ENCODE measurements around the gene TMPRSS4. TPM values are rescaled to one million over a fixed set of nuclear protein-coding genes. Genes with fewer than 3 reads are reported as not detected.

Gene TMPRSS4
- total and polyA plus RNA-seq, 4 donors = 0.08 to 0.33 (median 0.24) TPM; not detected in 1

DNA sequence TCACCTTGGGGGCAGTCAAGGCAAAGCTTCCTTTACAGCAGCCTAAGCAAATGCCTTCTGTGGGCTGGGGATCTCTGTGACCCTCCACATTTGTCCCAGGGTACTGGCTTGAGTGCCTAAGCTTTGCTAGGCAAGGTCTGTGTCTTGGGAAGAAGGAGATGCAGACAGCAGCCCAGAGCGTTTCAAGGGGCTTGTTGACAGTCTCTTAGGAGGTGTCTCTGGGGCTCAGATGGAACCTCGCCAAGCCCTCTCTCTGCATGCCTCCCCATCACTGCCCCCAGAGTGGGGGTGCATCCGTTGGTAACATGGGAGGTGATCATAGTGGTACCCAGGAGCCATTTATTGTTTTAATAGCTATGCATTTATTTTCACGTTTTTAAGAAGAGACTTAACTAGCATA lies 29.1 kb upstream of the TMPRSS4 start:
- TF ChIP-seq, protein P1, sequence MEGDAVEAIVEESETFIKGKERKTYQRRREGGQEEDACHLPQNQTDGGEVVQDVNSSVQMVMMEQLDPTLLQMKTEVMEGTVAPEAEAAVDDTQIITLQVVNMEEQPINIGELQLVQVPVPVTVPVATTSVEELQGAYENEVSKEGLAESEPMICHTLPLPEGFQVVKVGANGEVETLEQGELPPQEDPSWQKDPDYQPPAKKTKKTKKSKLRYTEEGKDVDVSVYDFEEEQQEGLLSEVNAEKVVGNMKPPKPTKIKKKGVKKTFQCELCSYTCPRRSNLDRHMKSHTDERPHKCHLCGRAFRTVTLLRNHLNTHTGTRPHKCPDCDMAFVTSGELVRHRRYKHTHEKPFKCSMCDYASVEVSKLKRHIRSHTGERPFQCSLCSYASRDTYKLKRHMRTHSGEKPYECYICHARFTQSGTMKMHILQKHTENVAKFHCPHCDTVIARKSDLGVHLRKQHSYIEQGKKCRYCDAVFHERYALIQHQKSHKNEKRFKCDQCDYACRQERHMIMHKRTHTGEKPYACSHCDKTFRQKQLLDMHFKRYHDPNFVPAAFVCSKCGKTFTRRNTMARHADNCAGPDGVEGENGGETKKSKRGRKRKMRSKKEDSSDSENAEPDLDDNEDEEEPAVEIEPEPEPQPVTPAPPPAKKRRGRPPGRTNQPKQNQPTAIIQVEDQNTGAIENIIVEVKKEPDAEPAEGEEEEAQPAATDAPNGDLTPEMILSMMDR (IDR thresholded peaks at IDR 0.05; ENCODE audit: low read depth, low read length, missing input control) = no peak
- Histone ChIP-seq H3K27me3 (ENCODE audit: control insufficient read depth in 4 of 4, insufficient read depth in 4 of 4, low read length in 3 of 4) (no peaks in the 10 kb centered on the region), H3K27ac (ENCODE audit: low read depth in 1 of 2, low read length in 2 of 2) (no peak overlapping the region), H3K36me3 (ENCODE audit: control insufficient read depth in 4 of 4, insufficient read depth in 3 of 4, low read depth in 1 of 4, low read length in 3 of 4) (no peaks in the 10 kb centered on the region), H3K9me3 (ENCODE audit: control insufficient read depth in 4 of 4, low read length in 3 of 4) (no peaks in the 10 kb centered on the region), H3K4me3 (ENCODE audit: low read depth in 1 of 3, low read length in 3 of 3) (no peak overlapping the region), H3K9ac (ENCODE audit: low read depth in 1 of 2, low read length in 2 of 2) (no peak overlapping the region), H3K4me1 (ENCODE audit: control insufficient read depth in 4 of 4, insufficient read depth in 4 of 4, low read length in 3 of 4) (peaks cover 0 to 6% (median 1%) of the 10 kb centered on the region in 4 donors)
- WGBS = 86% methylated on average over 4 of the region's 4 CpGs
- DNase-seq (ENCODE audit: low spot score) = no peak

DNA sequence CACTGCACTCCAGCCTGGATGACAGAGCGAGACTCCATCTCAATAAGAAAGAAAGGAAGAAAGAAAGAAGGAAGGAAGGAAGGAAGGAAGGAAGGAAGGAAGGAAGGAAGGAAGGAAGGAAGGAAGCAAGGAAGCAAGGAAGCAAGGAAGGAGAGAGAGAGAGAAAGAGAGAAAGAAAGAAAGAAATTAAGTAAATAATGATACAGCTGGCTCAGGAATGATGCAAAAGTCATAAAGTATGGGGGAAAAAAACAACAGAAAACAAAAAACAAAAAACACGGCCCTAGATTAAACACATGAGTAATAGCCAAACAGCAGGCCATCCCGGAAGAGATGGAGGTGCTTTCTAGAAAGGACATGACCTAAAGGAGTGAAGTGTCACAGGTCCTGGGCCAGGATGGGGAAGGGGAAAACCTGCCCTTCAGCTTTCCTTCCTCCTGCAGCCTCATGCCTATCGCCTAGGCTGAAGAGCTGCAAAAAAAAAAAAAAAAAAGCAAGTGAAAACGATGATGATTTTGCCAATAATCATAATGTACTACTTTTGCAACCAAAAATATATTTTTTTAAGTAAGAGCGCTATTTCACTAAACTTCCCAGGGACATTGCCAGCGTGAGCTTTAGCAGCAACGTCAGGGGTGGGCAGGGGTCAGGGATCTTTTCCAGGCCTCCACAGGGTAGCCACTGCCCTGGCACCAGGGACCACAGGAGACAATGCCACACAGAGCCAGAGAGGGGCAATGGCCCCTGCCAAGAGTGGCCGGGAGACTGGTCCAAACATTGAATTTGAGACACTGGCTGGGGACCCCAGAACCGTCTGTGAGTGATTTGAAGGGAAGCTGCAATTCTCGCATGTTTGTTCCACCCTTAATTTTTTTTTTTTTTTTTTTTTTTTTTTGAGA lies 28.2 kb upstream of the TMPRSS4 start:
- Histone ChIP-seq H3K27me3 (ENCODE audit: control insufficient read depth in 4 of 4, insufficient read depth in 4 of 4, low read length in 3 of 4) (no peaks in the 10 kb centered on the region), H3K9me3 (ENCODE audit: control insufficient read depth in 4 of 4, low read length in 3 of 4) (no peaks in the 10 kb centered on the region), H3K36me3 (ENCODE audit: control insufficient read depth in 4 of 4, insufficient read depth in 3 of 4, low read depth in 1 of 4, low read length in 3 of 4) (no peaks in the 10 kb centered on the region), H3K4me1 (ENCODE audit: control insufficient read depth in 4 of 4, insufficient read depth in 4 of 4, low read length in 3 of 4) (peaks cover 0 to 6% (median 1%) of the 10 kb centered on the region in 4 donors), H3K4me3 (ENCODE audit: low read depth in 1 of 3, low read length in 3 of 3) (no peak overlapping the region), H3K27ac (ENCODE audit: low read depth in 1 of 2, low read length in 2 of 2) (no peak overlapping the region), H3K9ac (ENCODE audit: low read depth in 1 of 2, low read length in 2 of 2) (no peak overlapping the region)
- TF ChIP-seq GABPA (IDR thresholded peaks at IDR 0.05 in 1 of 2, conservative IDR thresholded peaks at IDR 0.05 in 1 of 2) = no peak
- TF ChIP-seq, protein P2, sequence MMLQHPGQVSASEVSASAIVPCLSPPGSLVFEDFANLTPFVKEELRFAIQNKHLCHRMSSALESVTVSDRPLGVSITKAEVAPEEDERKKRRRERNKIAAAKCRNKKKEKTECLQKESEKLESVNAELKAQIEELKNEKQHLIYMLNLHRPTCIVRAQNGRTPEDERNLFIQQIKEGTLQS (IDR thresholded peaks at IDR 0.05) = no peak
- TF ChIP-seq HNF4A (conservative IDR thresholded peaks at IDR 0.05) = no peak
- no peak for TF ChIP-seq RXRA (IDR thresholded peaks at IDR 0.05)
- DNase-seq (ENCODE audit: low spot score) = no peak
- 75% methylated on average over 11 of the region's 11 CpGs for WGBS

DNA sequence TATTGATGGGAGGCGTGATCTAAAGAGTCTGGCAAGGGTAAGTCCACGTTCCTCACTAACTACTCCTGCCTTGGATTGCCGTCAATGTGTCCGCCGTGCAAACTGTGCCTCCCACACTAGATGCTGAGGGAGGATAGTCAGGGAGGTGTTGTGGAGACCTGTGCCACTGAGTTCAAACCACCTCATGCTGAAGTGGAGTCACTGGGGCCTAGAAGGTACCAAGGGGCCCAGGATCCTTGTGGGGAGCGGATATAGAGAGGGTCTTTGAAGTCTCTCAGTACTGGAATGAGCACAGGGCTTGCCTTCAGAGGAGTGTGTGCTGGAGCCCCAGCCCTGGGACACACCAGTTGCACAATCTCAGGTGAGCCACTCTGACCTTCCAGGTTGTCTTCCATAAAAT lies 27.1 kb upstream of the TMPRSS4 start:
- no peak for DNase-seq (ENCODE audit: low spot score)
- Histone ChIP-seq H3K4me3 (ENCODE audit: low read depth in 1 of 3, low read length in 3 of 3) (no peak overlapping the region), H3K9me3 (ENCODE audit: control insufficient read depth in 4 of 4, low read length in 3 of 4) (no peaks in the 10 kb centered on the region), H3K9ac (ENCODE audit: low read depth in 1 of 2, low read length in 2 of 2) (no peak overlapping the region), H3K36me3 (ENCODE audit: control insufficient read depth in 4 of 4, insufficient read depth in 3 of 4, low read depth in 1 of 4, low read length in 3 of 4) (no peaks in the 10 kb centered on the region), H3K4me1 (ENCODE audit: control insufficient read depth in 4 of 4, insufficient read depth in 4 of 4, low read length in 3 of 4) (peaks cover 0 to 6% (median 1%) of the 10 kb centered on the region in 4 donors), H3K27me3 (ENCODE audit: control insufficient read depth in 4 of 4, insufficient read depth in 4 of 4, low read length in 3 of 4) (no peaks in the 10 kb centered on the region), H3K27ac (ENCODE audit: low read depth in 1 of 2, low read length in 2 of 2) (no peak overlapping the region)
- 92% methylated on average over 6 of the region's 6 CpGs for WGBS
- TF ChIP-seq FOXA1 (IDR thresholded peaks at IDR 0.05) (no peak), FOXA2 (IDR thresholded peaks at IDR 0.05) (no peak), EGR1 (IDR thresholded peaks at IDR 0.05; ENCODE audit: low read depth in 2 of 2) (no peak), SP1 (IDR thresholded peaks at IDR 0.05) (no peak), YY1 (IDR thresholded peaks at IDR 0.05) (no peak), HNF4A (conservative IDR thresholded peaks at IDR 0.05) (no peak), NR2F2 (IDR thresholded peaks at IDR 0.05) (no peak), GABPA (IDR thresholded peaks at IDR 0.05 in 1 of 2, conservative IDR thresholded peaks at IDR 0.05 in 1 of 2) (no peak), HNF4G (IDR thresholded peaks at IDR 0.05) (no peak), JUND (IDR thresholded peaks at IDR 0.05) (no peak), RXRA (IDR thresholded peaks at IDR 0.05) (no peak)
- TF ChIP-seq, protein P2 (IDR thresholded peaks at IDR 0.05) = no peak
- TF ChIP-seq, protein P1 (IDR thresholded peaks at IDR 0.05; ENCODE audit: low read depth, low read length, missing input control) = no peak
- TF ChIP-seq, protein P3, sequence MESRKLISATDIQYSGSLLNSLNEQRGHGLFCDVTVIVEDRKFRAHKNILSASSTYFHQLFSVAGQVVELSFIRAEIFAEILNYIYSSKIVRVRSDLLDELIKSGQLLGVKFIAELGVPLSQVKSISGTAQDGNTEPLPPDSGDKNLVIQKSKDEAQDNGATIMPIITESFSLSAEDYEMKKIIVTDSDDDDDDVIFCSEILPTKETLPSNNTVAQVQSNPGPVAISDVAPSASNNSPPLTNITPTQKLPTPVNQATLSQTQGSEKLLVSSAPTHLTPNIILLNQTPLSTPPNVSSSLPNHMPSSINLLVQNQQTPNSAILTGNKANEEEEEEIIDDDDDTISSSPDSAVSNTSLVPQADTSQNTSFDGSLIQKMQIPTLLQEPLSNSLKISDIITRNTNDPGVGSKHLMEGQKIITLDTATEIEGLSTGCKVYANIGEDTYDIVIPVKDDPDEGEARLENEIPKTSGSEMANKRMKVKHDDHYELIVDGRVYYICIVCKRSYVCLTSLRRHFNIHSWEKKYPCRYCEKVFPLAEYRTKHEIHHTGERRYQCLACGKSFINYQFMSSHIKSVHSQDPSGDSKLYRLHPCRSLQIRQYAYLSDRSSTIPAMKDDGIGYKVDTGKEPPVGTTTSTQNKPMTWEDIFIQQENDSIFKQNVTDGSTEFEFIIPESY (IDR thresholded peaks at IDR 0.05) = no peak
- TF ChIP-seq, protein P4, sequence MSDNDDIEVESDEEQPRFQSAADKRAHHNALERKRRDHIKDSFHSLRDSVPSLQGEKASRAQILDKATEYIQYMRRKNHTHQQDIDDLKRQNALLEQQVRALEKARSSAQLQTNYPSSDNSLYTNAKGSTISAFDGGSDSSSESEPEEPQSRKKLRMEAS (IDR thresholded peaks at IDR 0.05) = no peak
